Stimulated activated CD8-positive, alpha-beta memory T cell treated with anti-CD3 and anti-CD28 coated beads, Interleukin-12 subunit alpha, Interleukin-12 subunit beta, amount 100 ng/mL, for 1 hour (primary cell): ENCODE data around the gene OR4C15.

Experiments used
- DNase-seq: peaks from one replicate; pipeline ENCODE4 v3.0.0-alpha.2; 2020; ENCODE audit warnings: low read depth

The OR4C15 gene

GRCh38 chr11:55554169-55554568 is at the start of gene OR4C15:
Gene OR4C15, plus strand, starts transcription at chr11:55554469. Its CDS starts 0 bp downstream, at chr11:55554469.
- DNase-seq, result no peak

DNA sequence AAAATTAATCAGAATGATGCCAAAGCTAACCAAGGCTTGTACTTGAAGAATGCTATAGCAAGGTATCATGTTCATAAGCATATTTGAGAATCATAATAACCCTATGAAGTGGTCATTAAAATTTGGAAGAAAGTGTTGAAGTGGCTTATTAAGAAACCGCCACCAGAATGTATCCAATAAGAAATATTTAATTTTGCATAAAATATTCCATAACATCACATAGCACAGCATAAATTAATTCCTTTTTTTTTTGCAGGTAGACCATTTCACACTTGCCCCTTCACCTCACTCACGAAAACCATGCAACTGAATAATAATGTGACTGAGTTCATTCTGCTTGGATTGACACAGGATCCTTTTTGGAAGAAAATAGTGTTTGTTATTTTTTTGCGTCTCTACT is 17.6 kb downstream of the OR4C15 start, which contains the start of gene OR4C16:
OR4C16 (plus strand) TSS at position 301 of the 400 bp plus-strand sequence; CDS start at position 301, 0 bp downstream.
- DNase-seq, result no peak

GRCh38 chr11:55572548-55572947 is 18.3 kb downstream of the OR4C15 start:
- DNase-seq, result no peak
